NCI-H2107 (cell line): ENCODE data around the gene DNAH8.
A peak's percentile ranks its signal among the peaks of the same experiment; 100 is the strongest.
"Not testable (repeated sequence)": the region's sequence is repeated elsewhere in the genome, so short reads cannot be mapped to it uniquely, and the experiment has no call there.

Experiments used
- DNase-seq: peaks from one replicate; lab custom pipeline; 2025; lab: John Stamatoyannopoulos, UW

DNAH8 gene

DNA sequence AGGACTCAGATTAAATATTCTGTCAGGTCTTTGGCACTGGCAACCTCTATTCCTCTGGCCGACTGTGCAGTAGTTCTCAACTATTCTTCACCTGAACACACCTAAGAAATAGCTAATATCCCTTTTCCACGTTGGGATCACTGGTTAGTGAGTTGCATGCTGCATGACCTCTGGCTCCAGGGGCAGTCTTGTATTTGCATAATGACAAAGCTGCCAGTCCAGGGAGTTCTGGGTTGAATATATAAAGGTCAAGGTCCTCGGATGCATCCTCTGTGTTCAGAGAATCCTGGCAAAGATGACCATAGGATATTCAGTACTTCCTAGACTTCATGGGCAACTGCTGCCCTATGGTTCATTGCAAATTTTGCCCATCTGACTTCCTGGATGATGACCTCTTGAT lies 131.2 kb downstream of the DNAH8 start:
- DNase-seq = no peak

GRCh38 chr6:38846844-38847243 lies 131.7 kb downstream of the DNAH8 start:
- DNase-seq = no peak

- no peak for DNase-seq
Measured at GRCh38 chr6:38847497-38847896, 132.4 kb downstream of the DNAH8 start.

DNA sequence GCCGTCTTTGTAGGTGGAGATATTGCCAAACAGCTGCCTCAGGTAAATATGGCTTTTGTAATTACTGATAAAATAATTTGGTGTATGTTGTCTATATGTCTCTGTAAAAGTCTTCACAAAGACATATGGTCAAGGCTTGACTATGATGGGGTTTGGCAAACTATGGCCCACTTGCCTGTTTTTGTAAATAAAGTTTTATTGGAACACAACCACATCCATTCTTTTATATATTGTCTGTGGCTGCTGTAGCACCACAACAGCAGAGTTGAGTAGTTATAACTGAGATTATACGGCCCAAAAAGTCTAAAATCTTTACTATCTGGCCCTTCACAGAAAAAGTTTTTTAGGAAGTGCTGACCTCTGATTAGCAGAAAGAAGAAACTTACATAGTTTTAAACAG lies 133.6 kb downstream of the DNAH8 start:
- DNase-seq = no peak

- DNase-seq = no peak
Measured at GRCh38 chr6:38852215-38852614, 137.1 kb downstream of the DNAH8 start.

DNA sequence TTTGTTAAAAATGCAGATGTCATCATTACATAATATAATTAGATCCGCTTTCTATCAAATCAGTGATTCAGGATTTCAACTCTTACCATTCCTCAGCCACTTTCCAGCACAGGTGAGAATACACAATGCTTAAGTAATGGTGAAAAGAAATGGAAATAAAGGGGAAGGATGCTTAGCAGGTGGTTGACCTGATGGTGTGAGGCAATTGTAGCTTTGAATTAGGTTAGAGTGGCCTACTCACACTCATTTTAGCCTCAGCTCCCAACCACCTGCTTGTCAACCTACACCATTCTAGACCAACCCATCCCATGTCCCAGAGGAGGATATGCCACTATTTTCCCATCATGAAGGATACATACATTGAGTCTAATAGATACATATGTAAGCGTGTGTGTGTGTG lies 138.1 kb downstream of the DNAH8 start:
- no peak for DNase-seq

DNA sequence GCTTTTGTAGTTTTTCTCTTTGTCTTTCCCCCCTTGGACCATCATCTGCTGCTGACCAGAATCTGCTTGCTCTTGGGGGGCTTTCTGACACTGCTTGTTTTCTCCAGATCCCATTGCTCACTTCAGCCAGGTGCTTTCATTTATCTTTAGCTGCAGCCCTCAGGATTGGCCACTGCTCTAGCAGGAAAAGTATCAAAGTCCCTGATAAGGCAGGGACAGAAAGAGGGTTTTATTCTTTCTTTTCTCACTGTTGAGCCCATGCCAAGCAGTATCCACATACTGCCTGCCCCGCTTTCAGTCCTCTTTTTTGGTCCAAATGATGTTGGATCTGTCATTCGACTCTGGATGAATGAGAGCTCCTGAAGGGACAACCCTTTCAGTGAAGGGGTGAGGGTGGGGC lies 141.4 kb downstream of the DNAH8 start:
- DNase-seq = no peak

GRCh38 chr6:38857815-38858214 lies 142.7 kb downstream of the DNAH8 start:
- no peak for DNase-seq

DNA sequence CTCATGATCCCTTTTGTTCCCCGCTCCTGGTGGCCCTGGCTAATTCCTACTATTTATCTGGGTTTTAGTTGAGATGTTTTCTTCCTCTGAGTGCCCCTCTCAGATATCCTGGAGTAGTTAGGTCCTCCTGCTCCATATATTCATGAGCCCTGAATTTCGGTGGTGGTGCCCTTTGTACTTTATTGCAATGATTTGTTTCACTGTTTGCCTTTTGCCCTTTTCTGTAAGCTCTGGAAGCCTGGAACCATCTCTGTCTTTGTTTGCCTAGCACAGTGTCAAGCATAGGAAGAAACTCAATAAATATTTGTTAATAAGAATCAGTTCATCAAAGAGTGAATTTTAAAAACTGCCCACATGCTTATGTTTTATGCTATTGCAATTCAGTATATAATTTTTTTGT lies 144.9 kb downstream of the DNAH8 start:
- no peak for DNase-seq

DNA sequence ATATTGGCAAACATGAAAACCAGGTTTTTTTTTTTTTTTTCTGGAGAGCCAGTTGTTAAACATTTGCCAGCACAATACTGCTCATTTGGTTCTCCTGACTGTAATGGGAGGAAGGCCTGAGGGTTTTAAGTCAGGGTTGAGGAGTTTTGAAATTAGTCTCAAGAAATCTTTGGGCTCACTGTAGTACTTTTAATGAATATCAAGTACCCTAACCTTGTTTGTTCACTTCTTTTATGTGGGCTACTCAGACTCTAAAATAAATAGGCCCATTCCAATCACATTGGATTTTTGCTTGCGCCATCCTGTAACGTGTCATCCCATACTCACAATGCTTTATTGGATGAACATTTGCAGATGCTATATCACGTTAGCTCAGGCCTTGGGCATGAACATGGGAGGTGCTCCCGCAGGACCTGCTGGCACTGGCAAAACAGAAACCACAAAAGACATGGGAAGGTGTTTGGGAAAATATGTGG lies 146.9 kb downstream of the DNAH8 start:
- DNase-seq = no peak

GRCh38 chr6:38865521-38866174 lies 150.5 kb downstream of the DNAH8 start:
- no peak for DNase-seq

DNA sequence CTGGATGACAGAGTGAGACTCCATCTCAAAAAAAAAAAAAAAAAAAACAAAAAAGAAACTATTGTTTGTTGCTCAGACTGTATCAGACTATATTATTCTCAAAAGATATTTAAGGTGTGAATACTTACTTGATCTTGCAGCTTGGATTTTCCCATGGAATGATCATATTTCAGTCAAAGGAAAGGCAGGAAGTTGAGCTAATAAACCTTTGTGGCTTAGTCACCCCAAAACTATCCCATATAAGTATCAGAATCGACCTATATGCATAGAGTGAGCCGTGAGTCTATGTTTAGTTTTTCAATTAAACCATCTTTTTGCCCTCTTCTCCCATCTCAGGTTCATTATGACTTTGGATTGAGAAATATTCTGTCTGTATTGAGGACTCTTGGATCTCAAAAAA lies 152.6 kb downstream of the DNAH8 start:
- no peak for DNase-seq

DNA sequence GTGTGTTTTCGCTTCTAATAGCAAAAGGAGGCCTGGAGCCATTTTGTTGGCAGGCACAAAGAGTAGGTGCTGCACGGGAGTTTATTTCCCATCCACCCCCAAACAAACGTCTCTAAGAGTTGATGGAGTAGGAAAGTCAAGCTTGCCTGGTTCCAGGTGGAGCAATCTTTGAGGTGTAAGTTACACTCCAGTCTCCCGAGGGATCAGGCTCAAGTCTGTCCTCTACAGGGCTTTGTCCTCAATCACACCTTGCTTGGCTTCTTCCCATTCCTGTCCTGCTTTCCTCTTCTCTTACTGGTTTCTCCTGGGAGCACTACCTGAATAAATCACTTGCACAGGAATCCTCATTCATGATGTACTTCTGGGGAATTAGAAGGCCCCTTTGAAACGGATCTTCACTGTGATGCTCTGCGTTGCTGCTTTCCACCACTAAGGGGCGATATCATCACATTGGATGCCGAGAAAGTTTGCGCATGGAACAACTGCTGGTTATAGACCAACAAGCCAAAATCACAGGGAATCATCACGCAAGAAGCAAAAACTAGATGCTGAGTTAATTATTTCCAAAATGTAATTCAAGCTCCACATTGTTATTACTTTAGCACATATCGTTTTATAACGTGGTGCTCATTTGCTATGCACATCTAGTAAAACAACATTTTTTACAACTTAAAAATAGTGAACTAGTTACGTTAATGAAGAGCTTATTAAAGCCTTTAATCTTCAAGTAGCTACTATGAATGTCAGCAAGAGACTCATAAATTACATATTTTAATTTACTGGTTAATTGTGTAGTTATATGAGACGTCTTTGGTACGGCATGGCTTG lies 156.8 kb downstream of the DNAH8 start:
- DNase-seq = peak; percentile 6

GRCh38 chr6:38873001-38873400 lies 157.9 kb downstream of the DNAH8 start:
- no peak for DNase-seq

DNA sequence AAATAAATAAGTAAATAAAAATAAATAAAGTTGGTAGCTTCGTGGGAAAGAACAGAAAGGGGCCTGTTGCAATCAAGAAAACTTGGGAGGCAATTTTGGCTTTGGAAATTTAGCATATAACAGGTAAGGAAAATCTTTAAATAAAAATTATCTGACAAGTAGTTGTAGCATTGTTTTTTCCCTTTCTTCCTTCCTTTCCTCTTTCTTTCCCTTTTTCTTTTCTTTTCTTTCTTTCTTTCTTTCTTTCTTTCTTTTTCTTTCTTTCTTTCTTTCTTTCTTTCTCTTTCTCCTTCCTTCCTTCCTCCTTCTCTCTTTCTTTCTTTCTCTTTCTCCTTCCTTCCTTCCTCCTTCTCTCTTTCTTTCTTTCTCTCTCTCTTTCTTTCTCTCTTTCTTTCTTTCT lies 158.7 kb downstream of the DNAH8 start:
- DNase-seq = not testable (repeated sequence)

DNA sequence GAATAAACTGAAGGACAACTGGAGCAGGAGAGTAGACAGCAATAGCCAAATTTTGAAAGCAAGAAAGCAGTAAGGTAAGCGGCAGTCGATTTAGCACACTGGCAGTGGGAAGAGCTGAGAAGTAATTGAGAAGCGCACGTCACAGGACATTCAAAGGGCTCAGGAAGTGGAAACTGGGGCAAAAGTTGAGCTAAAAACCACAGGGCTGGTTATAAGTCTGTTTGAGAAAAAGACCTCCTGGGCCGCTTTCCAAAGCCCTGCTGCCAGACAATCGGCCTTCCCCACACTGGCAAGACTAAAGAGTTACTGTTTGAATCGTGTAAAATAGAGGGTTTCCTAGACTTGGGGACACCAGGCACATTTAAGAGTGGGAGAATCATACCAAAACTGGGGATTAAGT lies 161.4 kb downstream of the DNAH8 start:
- DNase-seq = no peak

- no peak for DNase-seq
Measured at GRCh38 chr6:38877721-38878120, 162.6 kb downstream of the DNAH8 start.

DNA sequence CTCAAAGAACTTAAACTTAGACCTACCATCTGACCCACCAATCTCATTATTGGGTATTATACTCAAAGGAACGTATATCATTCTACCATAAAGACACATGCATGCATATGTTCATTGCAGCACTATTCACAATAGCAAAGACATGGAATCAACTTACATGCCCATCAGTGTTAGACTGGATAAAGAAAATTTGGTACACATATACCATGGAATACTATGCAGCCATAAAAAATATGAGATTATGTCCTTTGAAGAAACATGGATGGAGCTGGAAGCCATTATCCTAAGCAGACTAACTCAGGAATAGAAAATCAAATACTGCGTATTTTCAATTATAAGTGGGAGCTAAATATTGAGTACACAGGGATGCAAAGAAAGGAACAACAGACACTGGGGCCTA lies 167.0 kb downstream of the DNAH8 start:
- DNase-seq = no peak

DNA sequence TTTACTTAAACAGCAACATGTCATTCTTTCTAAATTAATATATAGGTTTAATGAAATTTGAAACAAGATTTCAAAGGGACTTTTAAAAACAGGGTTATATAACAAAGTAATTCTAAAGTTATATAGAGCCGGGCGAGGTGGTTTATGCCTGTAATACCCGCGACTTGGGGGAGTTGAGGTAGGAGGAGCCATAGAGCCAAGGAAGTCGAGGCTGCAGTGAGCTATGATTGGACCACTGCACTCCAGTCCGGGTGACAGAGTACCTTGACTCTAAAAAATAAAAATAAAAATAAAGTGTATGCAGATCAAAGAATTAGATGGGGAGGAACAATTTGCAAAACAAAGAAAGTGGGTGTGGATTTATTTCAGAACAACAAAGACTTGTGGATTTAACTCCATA lies 182.4 kb downstream of the DNAH8 start:
- DNase-seq = no peak

DNA sequence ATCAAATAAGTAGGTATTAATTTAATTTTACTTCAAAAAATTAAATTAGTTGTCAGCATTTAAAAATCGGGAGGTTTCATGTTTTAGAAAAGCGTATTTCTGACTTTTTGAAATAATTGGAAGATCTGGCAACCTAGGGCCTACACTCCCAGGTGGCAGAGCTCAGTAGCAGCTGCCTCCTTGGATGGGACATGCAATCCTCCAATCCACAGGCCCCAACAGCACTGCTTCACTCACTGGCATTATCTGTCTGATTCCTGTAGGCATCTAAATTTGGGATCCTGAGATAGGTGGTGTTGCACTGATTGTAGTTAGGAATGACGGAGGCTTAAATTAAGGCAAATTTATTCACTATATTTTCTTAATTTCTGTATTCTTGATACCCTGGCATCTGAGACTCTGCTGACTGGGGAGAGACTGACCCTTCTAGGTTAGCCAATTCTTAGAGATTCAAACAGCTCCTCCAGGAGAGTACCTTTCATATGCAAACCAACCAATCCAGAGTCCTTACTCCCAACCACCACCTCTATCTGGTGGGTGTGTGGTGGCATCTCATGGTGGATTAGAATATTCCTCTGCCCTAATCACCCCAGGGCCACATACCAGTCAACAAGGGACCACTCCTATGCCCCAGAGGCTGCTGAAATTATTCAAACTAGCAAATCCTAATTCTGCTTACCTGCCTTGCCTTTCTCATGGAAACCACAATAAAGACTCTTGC lies 186.9 kb downstream of the DNAH8 start:
- DNase-seq = no peak

DNA sequence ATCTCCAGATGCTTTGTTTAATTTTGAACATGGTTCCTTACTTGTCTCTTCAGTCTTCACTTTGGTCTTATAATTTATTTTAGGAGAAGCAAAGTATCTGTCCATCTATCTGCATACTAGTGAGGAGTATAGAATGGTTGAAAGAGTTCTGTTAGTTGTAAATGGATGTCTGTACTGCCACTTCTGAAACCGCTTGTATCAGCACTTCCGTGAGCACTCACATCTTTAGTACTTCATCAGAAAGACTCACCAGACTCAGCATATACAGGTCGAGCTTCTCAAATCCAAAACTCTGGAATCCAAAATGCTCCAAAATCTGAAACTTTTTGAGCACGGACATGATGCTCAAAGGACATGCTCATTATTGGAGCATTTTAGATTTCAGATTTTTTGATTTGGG lies 191.5 kb downstream of the DNAH8 start:
- DNase-seq = no peak

DNA sequence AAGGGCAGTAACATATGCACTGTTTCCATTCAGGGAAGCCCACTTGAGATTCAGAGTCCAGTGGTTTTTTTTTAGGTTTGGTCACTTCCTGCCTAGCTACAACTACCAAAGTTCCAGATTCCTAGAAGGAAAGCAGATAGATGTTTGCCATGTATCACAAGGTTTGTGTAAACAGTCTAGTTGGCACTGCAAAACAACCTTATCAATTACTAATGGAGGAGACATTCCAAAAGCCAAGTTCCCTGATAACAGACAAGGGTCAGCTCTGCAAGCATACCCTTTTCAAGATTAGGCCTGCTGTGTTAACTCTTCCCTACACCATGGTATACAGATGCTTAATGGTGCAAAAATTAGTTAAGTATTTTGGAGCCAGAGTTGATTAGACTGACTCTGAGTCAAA lies 192.2 kb downstream of the DNAH8 start:
- no peak for DNase-seq
